IMR-90 (cell line): Measurements from ENCODE around the gene DBNDD2.

Experiments used
- CEBPB ChIP-seq: IDR thresholded peaks from 2 replicates; pipeline ENCODE4 v1.6.1; 2012; ENCODE audit warnings: low read depth, low read length, improper control_type of control experiment
- CTCF ChIP-seq: conservative IDR thresholded peaks from 2 replicates; pipeline ENCODE4 v1.5.1; 2012; ENCODE audit warnings: mild to moderate bottlenecking, low read depth, low read length, improper control_type of control experiment
- ELK1 ChIP-seq: fragments of 150-350 bp; IDR thresholded peaks from 2 replicates; pipeline ENCODE4 v1.6.1; 2016; ENCODE audit warnings: low read depth, mild to moderate bottlenecking, low read length, moderate library complexity, borderline replicate concordance

- no peak for TF ChIP-seq ELK1
- no peak for TF ChIP-seq CEBPB
- no peak for TF ChIP-seq CTCF
Observed at GRCh38 chr20:45432294-45432693, 24.2 kb downstream of the DBNDD2 start.
